Measurements from ENCODE around the gene UMPS. TPM values are rescaled to one million over a fixed set of nuclear protein-coding genes. Genes with fewer than 3 reads are reported as not detected.
A peak's percentile ranks its signal among the peaks of the same experiment; 100 is the strongest.
"Not testable (repeated sequence)": the region's sequence is repeated elsewhere in the genome, so short reads cannot be mapped to it uniquely, and the experiment has no call there.

Gene UMPS
- total RNA-seq, 1 donor from 2014 or later = 23.5 TPM

DNA sequence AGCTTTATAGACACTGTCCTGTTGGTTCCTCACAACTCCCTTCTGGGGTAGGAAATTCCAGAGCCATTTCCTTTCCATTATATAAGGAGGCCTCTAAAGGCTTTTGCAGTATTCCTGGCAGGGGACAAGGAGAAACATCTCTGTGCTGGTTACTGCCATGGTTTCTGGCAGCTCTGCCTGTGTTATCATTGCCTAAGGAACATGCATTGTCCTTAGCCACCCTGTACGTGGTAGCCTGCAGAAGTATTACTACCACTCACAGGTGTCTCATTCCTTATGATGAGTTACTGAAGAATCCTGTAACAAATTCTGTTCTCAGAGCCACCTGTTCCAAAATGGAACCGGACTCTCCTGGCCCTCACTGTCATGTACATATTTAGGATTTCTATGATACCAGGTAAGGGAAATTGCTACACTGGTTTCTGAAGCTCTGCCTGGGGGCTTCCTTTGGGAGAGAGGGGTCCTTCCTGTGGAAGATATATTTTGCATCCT lies 58.0 kb downstream of the UMPS start:
- H3K36me3 Mint-ChIP-seq (ENCODE audit: unreplicated experiment) = peaks cover 13% of the 10 kb centered on the region
- H3K9me3 Mint-ChIP-seq (ENCODE audit: unreplicated experiment) = no peaks in the 10 kb centered on the region
- peak overlapping the region; percentile 60 for H3K27ac Mint-ChIP-seq (ENCODE audit: unreplicated experiment)
- TF ChIP-seq, protein P1, sequence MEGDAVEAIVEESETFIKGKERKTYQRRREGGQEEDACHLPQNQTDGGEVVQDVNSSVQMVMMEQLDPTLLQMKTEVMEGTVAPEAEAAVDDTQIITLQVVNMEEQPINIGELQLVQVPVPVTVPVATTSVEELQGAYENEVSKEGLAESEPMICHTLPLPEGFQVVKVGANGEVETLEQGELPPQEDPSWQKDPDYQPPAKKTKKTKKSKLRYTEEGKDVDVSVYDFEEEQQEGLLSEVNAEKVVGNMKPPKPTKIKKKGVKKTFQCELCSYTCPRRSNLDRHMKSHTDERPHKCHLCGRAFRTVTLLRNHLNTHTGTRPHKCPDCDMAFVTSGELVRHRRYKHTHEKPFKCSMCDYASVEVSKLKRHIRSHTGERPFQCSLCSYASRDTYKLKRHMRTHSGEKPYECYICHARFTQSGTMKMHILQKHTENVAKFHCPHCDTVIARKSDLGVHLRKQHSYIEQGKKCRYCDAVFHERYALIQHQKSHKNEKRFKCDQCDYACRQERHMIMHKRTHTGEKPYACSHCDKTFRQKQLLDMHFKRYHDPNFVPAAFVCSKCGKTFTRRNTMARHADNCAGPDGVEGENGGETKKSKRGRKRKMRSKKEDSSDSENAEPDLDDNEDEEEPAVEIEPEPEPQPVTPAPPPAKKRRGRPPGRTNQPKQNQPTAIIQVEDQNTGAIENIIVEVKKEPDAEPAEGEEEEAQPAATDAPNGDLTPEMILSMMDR (IDR thresholded peaks at IDR 0.05) = no peak
- H3K4me3 Mint-ChIP-seq (ENCODE audit: unreplicated experiment) = no peak overlapping the region
- no peak for DNase-seq (ENCODE audit: extremely low spot score, unreplicated experiment)
- H3K4me1 Mint-ChIP-seq (ENCODE audit: unreplicated experiment) = peaks cover 74% of the 10 kb centered on the region
- H3K27me3 Mint-ChIP-seq (ENCODE audit: unreplicated experiment) = no peaks in the 10 kb centered on the region

DNA sequence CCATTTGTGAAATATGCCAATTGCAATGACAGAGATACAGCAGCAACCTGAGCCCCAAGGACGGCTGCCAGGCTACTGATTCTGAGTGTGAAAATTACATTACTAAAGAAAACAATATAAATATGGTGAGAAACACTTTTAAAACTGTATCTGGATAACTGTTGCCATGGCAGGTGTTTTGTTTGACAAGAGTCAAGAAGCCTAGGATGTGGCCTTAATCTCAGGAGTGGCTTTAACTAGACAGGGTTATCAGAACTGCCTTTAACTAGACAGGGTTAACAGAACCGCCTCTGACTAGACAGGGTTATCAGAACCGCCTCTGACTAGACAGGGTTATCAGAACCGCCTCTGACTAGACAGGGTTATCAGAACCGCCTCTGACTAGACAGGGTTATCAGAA lies 58.9 kb downstream of the UMPS start:
- not testable (repeated sequence) for H3K9me3 Mint-ChIP-seq (ENCODE audit: unreplicated experiment); H3K27me3 Mint-ChIP-seq (ENCODE audit: unreplicated experiment); H3K4me3 Mint-ChIP-seq (ENCODE audit: unreplicated experiment); DNase-seq (ENCODE audit: extremely low spot score, unreplicated experiment)
- Mint-ChIP-seq H3K36me3 (ENCODE audit: unreplicated experiment) (peaks cover 19% of the 10 kb centered on the region), H3K27ac (ENCODE audit: unreplicated experiment) (peak overlapping the region; percentile 60), H3K4me1 (ENCODE audit: unreplicated experiment) (peaks cover 74% of the 10 kb centered on the region)

DNA sequence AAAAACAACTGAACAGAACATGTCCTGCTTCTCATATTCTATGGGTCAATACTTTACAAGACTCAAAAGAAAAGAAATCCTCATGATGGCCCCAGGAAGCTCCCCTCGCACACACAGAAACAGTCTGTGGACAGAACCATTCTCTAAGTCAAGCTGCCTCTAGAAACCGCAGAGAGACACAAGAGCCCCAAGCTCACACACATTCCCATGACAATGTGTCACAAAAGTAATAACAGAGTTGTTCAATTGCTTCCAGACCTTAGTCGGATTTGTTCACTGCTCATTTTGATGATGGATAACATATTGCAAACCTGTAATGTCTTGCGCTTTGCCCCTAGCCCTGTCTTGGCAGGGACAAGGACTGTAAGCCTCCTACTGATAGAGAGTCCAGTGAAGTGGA lies 60.9 kb downstream of the UMPS start:
- no peaks in the 10 kb centered on the region for H3K27me3 Mint-ChIP-seq (ENCODE audit: unreplicated experiment)
- peak overlapping the region; percentile 33 for H3K4me3 Mint-ChIP-seq (ENCODE audit: unreplicated experiment)
- no peak for DNase-seq (ENCODE audit: extremely low spot score, unreplicated experiment)
- H3K9me3 Mint-ChIP-seq (ENCODE audit: unreplicated experiment) = no peaks in the 10 kb centered on the region
- H3K4me1 Mint-ChIP-seq (ENCODE audit: unreplicated experiment) = peaks cover 65% of the 10 kb centered on the region
- peak overlapping the region; percentile 97 for H3K27ac Mint-ChIP-seq (ENCODE audit: unreplicated experiment)
- peaks cover 23% of the 10 kb centered on the region for H3K36me3 Mint-ChIP-seq (ENCODE audit: unreplicated experiment)
- TF ChIP-seq, protein P1 (IDR thresholded peaks at IDR 0.05) = no peak

DNA sequence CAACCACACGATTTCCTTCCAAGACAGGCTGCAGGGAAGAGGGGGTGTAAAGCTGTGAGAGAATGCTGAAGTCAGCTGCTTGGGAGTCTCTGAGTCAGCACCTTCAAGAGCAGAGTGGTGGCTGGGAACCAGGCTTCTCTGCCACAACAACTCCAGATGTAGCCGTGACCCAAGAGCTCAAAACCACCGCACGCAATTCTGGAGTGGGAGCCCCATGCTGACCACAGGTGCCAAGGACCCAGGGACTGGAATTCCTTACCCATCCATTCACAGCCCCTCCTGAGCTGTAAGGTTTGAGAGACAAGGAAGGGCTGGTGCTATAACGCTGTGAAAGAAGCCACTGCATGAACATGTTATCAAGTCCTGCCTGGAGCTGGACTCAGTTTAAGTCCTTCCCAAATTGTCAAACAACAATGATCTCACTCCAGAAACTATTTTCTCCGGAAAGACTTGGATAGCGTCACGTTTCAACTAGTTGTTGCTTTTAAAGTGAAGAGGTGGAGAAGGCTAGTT lies 61.4 kb downstream of the UMPS start:
- TF ChIP-seq, protein P1 (IDR thresholded peaks at IDR 0.05) = no peak
- Mint-ChIP-seq H3K27ac (ENCODE audit: unreplicated experiment) (peak overlapping the region; percentile 97), H3K27me3 (ENCODE audit: unreplicated experiment) (no peaks in the 10 kb centered on the region)

DNA sequence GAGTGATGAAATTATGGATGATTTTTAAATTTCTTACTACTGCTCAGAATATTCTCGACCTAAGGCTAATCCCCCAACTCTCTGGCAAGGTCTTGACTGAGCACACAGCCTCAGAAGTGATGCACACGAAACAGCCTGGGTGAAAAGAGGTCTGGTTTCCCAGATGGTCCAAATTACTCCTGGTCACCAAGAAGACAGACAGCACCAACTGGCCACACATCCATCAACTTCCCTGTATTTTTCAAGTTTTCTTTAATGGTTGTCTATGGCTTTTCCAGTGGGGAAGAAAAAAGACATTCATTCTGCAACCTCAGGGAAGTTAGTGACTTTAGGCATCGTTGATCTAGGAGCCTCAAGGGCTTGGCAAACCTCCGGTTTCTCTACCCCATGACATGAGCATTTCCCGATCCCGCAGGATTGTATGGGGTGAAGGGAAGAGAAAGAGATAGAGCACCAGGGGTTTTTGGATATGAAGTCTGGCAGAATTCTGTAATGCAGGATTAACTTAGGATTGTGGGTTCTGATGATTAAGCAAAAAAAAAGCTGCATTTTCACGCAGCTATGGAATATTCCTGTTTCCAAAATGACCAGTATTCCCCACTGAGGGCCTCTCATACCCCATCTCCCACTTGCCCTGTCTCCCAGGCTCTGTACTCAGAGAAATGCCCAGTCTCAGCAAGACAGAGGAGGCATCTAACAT lies 62.2 kb downstream of the UMPS start:
- TF ChIP-seq, protein P1 (IDR thresholded peaks at IDR 0.05) = no peak
- H3K36me3 Mint-ChIP-seq (ENCODE audit: unreplicated experiment) = peaks cover 33% of the 10 kb centered on the region
- H3K4me3 Mint-ChIP-seq (ENCODE audit: unreplicated experiment) = no peak overlapping the region
- H3K27me3 Mint-ChIP-seq (ENCODE audit: unreplicated experiment) = no peaks in the 10 kb centered on the region
- no peak for DNase-seq (ENCODE audit: extremely low spot score, unreplicated experiment)
- H3K4me1 Mint-ChIP-seq (ENCODE audit: unreplicated experiment) = peaks cover 56% of the 10 kb centered on the region
- H3K9me3 Mint-ChIP-seq (ENCODE audit: unreplicated experiment) = no peaks in the 10 kb centered on the region
- H3K27ac Mint-ChIP-seq (ENCODE audit: unreplicated experiment) = peak overlapping the region; percentile 97

More for the DNA sequence above, 61.4 kb downstream of the UMPS start:
- Mint-ChIP-seq H3K4me1 (ENCODE audit: unreplicated experiment) (peaks cover 60% of the 10 kb centered on the region), H3K4me3 (ENCODE audit: unreplicated experiment) (peak overlapping the region; percentile 33), H3K9me3 (ENCODE audit: unreplicated experiment) (no peaks in the 10 kb centered on the region), H3K36me3 (ENCODE audit: unreplicated experiment) (peaks cover 27% of the 10 kb centered on the region)
- peak; percentile 89 for DNase-seq (ENCODE audit: extremely low spot score, unreplicated experiment)

Measured in osteocyte (in vitro differentiated cells).